HG03045 (cell line): ENCODE data around the gene WNT5B.
"Not testable (repeated sequence)": the region's sequence is repeated elsewhere in the genome, so short reads cannot be mapped to it uniquely, and the experiment has no call there.

Source experiments
- ATAC-seq: cut with Tn5 transposase; IDR thresholded peaks from one replicate; pipeline ENCODE4 v1.9.1; 2021; ENCODE audit warnings: mild to moderate bottlenecking, moderate library complexity; ENCODE audit not compliant: unreplicated experiment

Gene WNT5B

DNA sequence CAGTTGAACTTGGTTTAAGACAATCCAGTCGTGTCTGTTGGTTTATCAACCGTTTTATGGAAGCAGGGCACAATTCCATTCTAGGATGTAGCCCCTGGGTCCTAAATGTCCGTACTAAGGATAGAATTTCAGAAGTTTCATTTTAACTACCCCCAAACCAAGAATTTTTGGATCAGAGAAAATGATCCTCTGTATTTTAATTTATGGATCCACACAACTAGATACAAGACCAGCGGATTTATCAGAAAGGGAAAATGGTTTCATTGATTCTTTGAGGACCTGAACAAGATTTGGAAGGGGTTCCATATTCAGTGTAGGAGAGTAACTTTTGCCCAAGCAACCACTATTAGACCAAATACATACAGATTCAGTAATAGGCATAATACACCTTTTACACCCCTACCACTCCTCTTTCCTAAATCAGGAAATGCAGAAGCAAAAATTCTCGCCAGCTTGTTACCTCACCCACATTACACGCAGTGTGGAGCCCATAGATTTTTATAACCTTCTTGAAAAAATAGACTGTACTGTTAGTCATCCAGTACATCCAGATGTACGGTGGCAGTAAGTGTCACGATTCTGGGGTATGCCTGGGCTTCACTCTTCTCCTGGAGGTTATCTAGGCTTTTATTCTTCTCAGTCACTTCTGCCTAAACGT, 33.2 kb upstream of the WNT5B start:
- no peak for ATAC-seq

GRCh38 chr12:1598757-1599156, 30.3 kb upstream of the WNT5B start:
- ATAC-seq = no peak

GRCh38 chr12:1602706-1603105, 26.3 kb upstream of the WNT5B start:
- ATAC-seq = not testable (repeated sequence)

DNA sequence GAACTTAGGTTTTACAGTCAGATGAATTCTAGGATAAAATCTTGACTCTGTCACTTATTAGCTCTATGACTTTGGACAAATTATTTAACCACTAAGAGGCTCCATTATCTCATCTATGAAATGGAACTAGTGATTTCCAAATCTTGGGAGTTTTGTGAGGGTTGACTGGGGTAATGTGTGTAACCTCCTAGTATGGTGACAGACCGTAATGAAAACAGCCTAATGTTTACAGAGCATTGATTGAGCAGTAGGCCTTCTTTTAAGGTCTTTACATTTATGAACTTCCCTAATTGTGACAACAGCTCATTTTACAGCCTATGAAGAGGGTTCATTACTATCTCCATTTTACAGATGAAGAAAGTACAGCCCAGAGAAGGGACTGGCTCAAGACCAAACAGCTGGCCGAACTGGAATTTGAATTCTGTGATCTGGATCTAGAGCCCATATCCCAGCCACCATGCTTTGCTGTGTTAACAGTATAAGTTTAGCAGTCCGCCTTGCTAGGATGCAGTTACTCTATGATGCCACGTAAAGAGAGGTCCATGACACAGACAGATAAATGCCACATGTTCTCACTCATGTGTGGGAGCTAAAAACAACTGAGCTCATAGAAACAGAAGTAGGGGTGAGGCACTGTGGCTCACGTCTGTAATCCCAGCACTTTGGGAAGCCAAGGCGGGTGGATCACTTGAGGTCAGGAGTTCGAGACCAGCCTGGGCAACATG, 25.6 kb upstream of the WNT5B start:
- no peak for ATAC-seq

DNA sequence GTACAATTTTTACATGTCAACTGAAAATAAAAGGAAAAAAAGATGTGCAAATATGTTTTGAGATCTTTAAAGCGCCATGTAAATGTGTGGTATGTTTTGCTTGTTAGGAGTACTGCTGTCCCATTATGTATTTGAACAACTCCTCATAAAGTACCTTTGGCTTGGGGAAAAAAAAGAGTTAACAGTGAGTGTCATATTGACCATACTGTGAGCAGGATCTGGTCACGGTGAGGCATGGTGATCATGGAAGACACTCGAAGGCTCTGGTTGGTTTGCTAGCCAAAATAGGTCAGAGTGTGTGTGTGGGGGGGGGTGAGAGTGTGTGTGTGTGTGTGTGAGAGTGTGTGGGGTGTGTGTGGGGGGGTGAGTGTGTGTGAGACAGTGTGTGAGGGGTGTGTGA, 24.6 kb upstream of the WNT5B start:
- no peak for ATAC-seq

DNA sequence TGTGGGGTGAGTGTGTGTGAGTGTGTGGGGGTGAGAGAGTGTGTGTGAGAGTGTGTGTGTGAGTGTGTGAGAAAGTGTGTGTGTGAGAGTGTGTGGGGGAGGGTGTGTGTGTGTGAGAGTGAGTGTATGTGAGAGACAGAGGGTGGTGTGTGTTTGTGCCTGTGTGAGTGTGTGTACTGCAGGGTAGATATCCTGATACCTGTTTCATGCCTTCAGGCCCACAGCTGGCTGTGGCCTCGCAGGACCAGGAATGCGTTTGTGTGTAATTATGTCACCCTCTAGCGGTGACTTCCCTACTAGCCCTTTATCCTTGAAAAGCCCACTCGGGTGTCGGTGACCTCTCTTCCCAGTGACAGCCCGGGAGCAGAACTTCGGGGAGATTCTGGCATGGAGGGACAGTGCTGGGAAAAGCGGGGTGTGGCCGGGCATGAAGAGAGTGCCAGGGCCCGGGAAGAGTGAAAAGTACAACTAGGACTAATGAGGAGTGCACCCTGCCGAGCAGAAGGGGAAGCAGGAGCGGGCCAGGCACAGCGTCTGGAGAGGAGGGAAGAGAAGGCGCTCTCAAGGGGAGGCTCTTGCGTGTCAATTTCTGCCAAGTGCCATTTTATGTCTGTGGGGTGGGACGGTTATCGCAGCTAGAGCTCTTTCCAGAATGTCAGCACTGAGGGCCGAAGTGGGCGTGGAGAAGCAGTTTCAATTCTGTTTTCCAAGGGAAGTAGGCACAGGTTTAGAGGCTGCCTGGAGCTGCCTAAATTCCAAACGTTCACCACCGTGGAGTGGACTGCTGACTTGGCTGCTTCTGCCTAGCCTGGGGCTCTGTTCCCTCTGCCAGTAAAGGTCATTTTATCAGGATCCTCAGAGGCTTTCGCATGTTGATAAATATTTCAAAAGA, 23.7 kb upstream of the WNT5B start:
- peak; percentile 32 for ATAC-seq

DNA sequence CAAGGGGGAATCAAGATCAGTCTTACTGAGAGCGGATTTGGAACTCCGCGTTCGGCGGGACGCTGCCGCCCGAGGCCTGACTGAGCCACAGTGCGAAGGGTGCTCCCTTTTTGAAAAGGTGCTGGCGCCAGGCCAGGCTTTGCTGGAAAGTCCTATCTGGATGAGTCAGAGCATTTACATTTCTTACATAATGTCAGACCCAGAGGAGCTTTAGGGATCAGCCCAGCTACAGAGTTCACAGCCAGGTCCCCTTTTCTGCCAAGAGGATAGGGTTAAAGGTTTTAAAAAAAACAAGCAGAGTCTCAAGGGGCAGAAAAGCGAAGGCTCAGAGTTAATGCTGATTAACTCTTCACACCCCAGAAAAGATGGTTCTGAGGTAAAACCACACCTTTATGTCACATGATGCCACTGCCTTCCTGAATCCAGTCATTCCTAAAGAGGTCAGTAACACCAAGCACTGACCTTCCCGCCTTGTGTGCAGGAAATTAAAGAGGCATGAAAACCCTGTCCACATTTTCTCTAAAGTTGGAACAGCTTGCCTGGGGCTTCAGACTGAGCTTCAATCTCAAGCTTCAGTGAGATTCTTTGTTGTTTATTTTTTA, 22.9 kb upstream of the WNT5B start:
- ATAC-seq = peak; percentile 61

DNA sequence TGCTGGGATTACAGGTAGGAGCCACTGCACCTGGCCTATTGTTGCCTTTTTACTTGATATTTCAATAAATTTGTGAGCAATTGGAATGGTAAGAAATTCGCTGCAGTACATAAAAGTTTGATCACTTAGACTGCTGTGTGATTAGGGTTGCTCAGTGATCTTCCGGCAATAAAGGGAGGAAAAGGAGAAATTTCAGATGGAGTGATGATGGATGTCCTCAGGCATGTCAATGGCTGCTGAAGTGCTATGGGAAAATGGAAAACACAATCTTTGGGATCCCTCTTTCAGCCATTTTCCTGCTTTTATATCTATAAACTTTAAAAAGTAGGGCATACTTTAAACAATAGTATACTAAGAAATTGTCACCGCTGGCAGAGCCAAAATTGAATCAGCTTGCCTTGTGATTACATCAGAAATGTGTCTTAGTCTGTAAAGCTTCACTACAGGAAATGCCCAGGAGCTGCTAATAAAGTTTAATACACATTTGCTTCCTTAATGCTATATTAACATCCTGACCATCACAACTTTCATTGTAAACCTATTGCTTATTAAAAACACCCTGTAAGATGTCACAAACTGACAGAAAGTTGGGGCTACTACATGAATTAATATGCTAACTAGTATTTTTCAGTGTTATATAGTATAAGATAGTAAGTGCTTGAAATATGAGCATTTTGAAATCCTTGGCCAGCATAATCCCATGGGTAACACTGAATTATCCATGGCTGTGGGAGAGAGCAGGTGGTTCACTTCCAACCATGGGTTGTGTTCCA, 20.9 kb upstream of the WNT5B start:
- ATAC-seq = no peak

- no peak for ATAC-seq
These were observed 20.3 kb upstream of the WNT5B start for GRCh38 chr12:1608713-1609119.

DNA sequence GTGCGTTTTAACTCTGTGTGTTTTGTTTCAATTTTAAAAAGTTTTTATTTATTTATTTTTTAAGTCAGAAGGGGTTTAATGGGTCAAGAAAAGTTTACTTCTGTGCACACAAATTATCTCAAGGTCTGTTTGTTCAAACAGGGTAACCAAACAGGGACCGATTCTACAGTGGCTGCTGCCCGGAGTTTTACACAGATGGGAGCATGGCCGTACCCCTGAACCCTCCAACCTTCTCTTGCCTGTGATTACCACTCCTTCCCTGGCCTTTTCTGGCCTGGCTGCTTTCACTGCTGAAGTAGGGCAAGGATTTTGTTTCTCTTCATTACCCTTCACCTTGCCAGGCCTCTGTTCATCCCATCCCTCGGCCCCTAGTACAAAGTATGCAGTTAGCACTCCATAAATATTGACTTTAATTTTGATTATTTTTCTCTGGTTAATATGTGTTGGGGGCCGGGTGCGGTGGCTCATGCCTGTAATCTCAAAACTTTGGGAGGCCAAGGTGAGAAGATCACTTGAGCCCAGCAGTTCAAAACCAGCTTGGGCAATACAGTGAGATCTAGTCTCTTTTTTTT, 18.9 kb upstream of the WNT5B start:
- no peak for ATAC-seq

DNA sequence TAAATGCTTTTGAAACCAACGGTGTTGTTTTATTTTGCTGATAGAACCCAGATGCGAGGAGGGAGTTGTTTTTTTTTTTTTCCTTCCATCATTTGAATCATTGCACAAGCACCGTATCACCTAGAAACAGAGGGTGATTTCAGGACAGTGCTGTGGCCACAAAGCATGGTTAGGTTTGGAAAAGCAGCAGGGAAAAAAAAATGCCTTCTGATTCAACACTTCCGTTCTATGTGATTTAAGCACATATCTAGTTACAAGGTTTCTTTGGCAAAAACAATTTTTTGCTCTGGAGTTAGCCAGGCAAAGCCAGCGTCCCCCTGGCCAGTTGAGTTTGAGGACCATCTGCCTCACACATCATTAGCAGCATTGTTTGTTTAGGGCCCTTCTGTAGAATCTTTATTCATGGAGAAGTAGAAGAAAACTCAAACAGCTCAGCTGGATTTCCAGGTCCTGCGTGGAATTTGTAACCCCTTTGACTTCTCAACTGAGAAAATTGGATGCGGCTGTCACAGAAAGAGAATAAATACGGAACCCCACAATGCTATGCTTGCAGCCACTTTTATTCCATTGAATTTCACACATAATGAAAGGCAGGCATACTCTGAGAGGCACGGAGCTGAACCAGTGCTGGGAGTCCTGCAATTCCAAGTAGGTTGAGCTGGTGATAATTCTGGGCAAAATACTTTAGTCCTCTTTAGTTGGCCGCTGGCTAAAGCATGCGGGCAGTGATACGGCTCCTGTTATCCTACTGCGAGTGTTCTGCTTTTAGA, 17.0 kb upstream of the WNT5B start:
- ATAC-seq = no peak

DNA sequence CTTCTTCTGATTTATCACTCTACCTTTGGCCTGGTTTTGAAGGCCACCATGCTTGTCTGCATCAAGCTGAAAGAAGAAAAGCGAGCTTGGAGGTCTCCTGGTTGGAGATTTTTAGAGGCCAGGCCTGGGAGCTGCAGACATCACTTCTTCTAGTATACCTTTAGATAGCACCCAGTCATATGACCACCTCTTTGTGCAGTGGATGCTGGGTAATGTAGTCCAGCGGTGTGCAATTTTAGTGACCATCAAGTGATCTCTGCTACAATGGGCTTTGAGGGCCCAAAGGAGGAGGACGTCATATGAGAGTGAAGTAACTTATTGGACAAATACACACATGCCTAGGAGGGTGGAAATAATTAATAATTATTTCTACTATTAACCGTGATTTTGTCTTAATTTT, 15.2 kb upstream of the WNT5B start:
- ATAC-seq = no peak

GRCh38 chr12:1614360-1614759, 14.7 kb upstream of the WNT5B start:
- no peak for ATAC-seq

DNA sequence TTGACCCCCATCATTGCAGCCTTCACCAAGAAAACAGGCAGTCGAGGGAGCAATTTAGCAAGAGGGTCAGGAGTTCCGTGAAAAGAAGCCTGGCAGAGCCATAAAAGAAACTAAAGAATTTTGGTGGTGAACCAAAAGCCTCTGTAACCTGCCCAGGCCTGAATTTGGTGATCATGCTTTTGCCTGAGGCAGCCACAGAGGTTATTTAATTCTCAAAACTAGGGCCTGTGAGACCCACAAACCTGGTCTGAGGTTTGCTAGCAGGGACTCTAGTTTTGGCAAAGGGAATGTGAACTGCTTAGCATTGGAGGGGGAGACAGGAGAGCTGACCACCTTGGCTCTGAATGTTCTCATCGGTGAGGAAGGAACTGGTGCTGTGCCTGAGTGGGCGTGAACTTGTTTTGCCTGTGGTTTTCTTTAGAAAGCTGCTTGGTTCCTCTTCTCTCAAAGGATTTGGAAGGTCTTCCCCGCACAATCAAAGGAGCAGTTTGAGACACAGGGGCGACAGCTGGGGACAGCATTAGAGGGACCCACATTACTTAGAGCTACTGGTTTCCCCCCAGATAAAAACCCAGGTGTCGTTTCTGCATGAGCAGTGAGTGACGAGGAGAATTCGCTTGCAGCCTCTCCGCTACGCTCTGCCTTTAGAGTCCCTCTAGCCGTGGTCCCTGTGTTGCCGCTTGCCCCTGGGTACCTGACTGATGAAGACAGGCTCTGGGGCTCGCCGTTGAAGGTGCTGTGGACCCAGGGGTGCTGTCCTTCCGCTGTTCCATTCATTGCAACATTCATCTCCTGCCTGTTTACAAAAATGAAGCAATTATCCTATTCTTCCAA, 12.6 kb upstream of the WNT5B start:
- ATAC-seq = no peak

DNA sequence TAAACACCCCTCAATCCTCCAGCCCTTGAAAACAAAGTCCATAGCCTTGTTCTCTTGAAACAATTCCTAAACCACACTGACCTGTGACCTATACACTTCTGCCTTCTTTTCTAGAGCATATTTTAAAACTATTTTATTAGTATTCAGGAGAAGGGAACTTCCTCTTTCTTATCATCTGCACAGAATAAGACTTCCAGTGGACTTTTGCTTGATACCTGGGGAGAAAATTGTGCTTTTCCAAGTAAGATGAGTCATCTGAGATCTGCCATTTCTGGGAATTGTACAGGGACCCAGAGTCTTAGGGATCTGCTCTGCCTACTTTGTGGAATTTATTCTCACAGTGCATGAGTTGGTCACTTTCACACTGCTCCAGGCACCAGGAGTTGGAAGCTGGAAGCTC, 10.5 kb upstream of the WNT5B start:
- no peak for ATAC-seq

GRCh38 chr12:1619159-1619558, 9.9 kb upstream of the WNT5B start:
- no peak for ATAC-seq

DNA sequence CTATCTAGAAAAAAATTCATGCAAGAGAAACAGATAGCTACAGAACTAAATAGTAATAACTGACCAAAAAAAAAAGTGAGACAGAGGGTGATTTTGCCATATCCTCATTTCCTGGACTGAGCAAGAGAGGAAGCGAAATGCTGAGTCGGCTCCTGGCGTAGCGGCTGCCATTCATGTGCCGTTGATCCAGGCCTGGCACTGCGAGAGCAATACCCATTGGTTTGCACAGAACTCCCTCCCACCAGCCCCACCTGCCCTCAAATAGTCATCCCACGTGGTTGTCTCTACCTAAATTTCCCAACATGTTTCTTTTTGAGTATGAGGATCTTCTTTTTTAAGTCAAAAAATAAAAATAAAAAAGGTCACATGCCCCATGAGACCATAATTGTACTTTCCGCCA, 9.4 kb upstream of the WNT5B start:
- no peak for ATAC-seq

GRCh38 chr12:1620092-1620491, 8.9 kb upstream of the WNT5B start:
- no peak for ATAC-seq

DNA sequence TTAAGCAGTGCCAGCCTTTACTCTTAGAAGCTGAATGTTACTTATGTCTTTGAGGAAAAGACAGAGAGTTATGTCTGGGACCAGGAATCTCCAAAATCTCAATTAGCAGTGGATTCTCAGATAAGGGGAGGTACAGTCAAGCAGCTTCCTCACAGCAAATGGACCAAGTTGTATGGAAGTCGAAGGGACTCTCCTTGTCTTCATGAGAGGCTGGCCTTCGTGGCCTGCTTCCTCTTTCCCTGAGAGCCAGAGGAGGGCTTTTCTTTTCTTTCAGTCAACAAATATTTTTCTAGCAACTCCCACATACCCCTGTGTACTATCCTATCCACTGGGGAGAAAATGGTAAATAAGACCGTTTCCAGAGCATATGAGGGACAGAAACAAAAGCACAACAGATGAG, 6.6 kb upstream of the WNT5B start:
- no peak for ATAC-seq
